Hepatocyte (in vitro differentiated cells): ENCODE measurements around the gene CPOX. TPM values are rescaled to one million over a fixed set of nuclear protein-coding genes. Genes with fewer than 3 reads are reported as not detected.

ENCODE experiments used
- DNase-seq: peaks from one replicate; pipeline ENCODE4 v3.0.0-alpha.2; 2016; ENCODE audit warnings: low spot score
- H2AFZ ChIP-seq: fragments of 200-600 bp; sonication (generic); 2 replicates; pipeline ENCODE4 v1.6.0; 2016; ENCODE audit warnings: antibody characterized with exemption, mild to moderate bottlenecking
- H3K27ac ChIP-seq: fragments of 200-600 bp; sonication (generic); 2 replicates; pipeline ENCODE4 v1.5.1; 2016; ENCODE audit warnings: mild to moderate bottlenecking
- H3K27me3 ChIP-seq: fragments of 200-600 bp; sonication (generic); 2 replicates; pipeline ENCODE4 v1.6.1; 2016
- H3K36me3 ChIP-seq: fragments of 200-600 bp; sonication (generic); replicated peaks from 2 replicates; pipeline ENCODE4 v1.5.1; 2016; ENCODE audit warnings: low read depth; ENCODE audit not compliant: insufficient read depth
- H3K4me1 ChIP-seq: fragments of 200-600 bp; sonication (generic); 2 replicates; pipeline ENCODE4 v1.5.1; 2016; ENCODE audit warnings: mild to moderate bottlenecking, moderate library complexity; ENCODE audit not compliant: insufficient read depth
- H3K4me2 ChIP-seq: fragments of 200-600 bp; sonication (generic); 2 replicates; pipeline ENCODE4 v1.6.0; 2016
- H3K4me3 ChIP-seq: fragments of 200-600 bp; sonication (generic); 2 replicates; pipeline ENCODE4 v1.5.1; 2016; ENCODE audit warnings: mild to moderate bottlenecking
- H3K79me2 ChIP-seq: fragments of 200-600 bp; sonication (generic); 2 replicates; pipeline ENCODE4 v1.6.0; 2017; ENCODE audit warnings: mild to moderate bottlenecking
- H3K9me2 ChIP-seq: fragments of 200-600 bp; sonication (generic); replicated peaks from 2 replicates; pipeline ENCODE4 v1.6.0; 2017; ENCODE audit warnings: mild to moderate bottlenecking; ENCODE audit not compliant: insufficient read depth
- H3K9me3 ChIP-seq: fragments of 200-600 bp; sonication (generic); 2 replicates; pipeline ENCODE4 v1.5.1; 2016; ENCODE audit warnings: low read depth, mild to moderate bottlenecking
- H4K20me1 ChIP-seq: fragments of 200-600 bp; sonication (generic); 2 replicates; pipeline ENCODE4 v1.6.0; 2016; ENCODE audit warnings: mild to moderate bottlenecking; ENCODE audit not compliant: insufficient read depth, poor library complexity, severe bottlenecking
- EZH2 ChIP-seq: fragments of 200-600 bp; sonication (generic); IDR thresholded peaks from 2 replicates; pipeline ENCODE4 v1.6.1; 2016; ENCODE audit warnings: antibody characterized with exemption, mild to moderate bottlenecking, borderline replicate concordance
- EZH2phosphoT487 ChIP-seq: fragments of 200-600 bp; sonication (generic); IDR thresholded peaks from one replicate; pipeline ENCODE4 v1.6.1; 2018; ENCODE audit warnings: antibody characterized with exemption, mild to moderate bottlenecking, low read depth, moderate library complexity; ENCODE audit not compliant: unreplicated experiment, severe bottlenecking
- WGBS: methylation state at CpG from one replicate; pipeline ENCODE4 v1.1.6; 2016; ENCODE audit warnings: low lambda C conversion rate; ENCODE audit errors: missing lambda C conversion rate; 5-methylcytosine and 5-hydroxymethylcytosine counted together
- polyA plus RNA-seq: library from polyadenylated mRNA; unstranded; fragments of >200 nt; fragmentation: Nextera tagmentation; extraction: Ambion mirVana; gene quantifications from 2 replicates; pipeline ENCODE4 v1.2.1, GENCODE V29; 2016
- total RNA-seq: library from RNA; depleted of rRNA; stranded (reverse); fragments of >200 nt; gene quantifications from 2 replicates; pipeline ENCODE4 v1.2.3, GENCODE V29; 2014
- TF ChIP-seq, protein P1 (sequence below): fragments of 200-600 bp; sonication (generic); IDR thresholded peaks from 2 replicates; pipeline ENCODE4 v1.5.1; 2016; ENCODE audit warnings: antibody characterized with exemption, mild to moderate bottlenecking; ENCODE audit not compliant: poor library complexity

CPOX gene
- total and polyA plus RNA-seq, 2 experiments from 2014 or later = 14.3 to 30.1 TPM

- no peaks in the 10 kb centered on the region for H3K4me1 ChIP-seq
- H3K27ac ChIP-seq = no peak overlapping the region
- no peaks in the 10 kb centered on the region for H3K36me3 ChIP-seq
- no peak for TF ChIP-seq EZH2phosphoT487
- no peak for DNase-seq
- no peak overlapping the region for H3K4me2 ChIP-seq
- H3K79me2 ChIP-seq = no peaks in the 10 kb centered on the region
- 91% methylated on average over 4 of the region's 4 CpGs for WGBS
- H3K9me2 ChIP-seq = no peaks in the 10 kb centered on the region
- H2AFZ ChIP-seq = no peak overlapping the region
- H3K4me3 ChIP-seq = no peak overlapping the region
- H3K9me3 ChIP-seq = no peaks in the 10 kb centered on the region
- H4K20me1 ChIP-seq = no peaks in the 10 kb centered on the region
- H3K27me3 ChIP-seq = no peaks in the 10 kb centered on the region
Observed at GRCh38 chr3:98600412-98601095, 7.1 kb upstream of the CPOX start.

DNA sequence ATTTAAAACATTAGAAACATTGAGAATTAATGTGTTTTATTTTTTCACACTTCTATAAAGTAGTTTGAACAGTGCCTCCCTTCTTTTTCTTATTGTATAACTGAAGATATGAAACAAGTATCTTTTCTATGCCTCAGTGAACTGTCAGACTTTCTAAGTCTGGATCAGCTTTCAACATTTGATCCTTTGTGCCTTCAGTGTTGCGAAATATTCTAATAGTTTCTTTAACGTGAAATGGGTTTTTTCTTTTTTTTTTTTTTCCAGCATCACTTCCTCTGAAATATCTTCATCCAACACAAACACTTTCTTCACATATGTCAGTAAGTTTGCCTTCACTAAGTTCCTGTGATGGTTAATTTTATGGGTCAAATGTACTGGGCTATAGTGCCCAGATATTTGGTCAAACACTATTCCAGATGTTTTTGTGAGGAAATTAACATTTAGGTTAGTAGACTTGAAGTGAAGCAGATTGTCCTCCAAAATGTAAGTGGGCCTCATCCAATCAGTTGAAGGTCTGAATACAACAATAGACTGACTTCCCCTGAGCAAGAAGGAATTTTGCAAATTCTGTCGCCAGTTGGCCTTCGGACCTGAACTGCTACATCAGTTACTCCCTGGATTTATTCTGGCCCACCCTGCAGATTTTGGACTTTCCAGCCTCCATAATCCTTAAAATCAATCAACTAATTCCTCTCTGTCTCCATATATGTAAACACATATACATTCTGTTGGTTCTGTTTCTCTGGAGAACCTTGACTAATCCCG is 6.4 kb upstream of the CPOX start:
- no peaks in the 10 kb centered on the region for H3K4me1 ChIP-seq
- H3K9me2 ChIP-seq = no peaks in the 10 kb centered on the region
- 80% methylated on average over 5 of the region's 5 CpGs for WGBS
- no peaks in the 10 kb centered on the region for H3K27me3 ChIP-seq
- H3K4me3 ChIP-seq = no peak overlapping the region
- no peaks in the 10 kb centered on the region for H4K20me1 ChIP-seq
- no peaks in the 10 kb centered on the region for H3K9me3 ChIP-seq
- no peak overlapping the region for H2AFZ ChIP-seq
- H3K36me3 ChIP-seq = no peaks in the 10 kb centered on the region
- no peak overlapping the region for H3K4me2 ChIP-seq
- DNase-seq = no peak
- H3K27ac ChIP-seq = no peak overlapping the region
- TF ChIP-seq EZH2 = no peak
- no peaks in the 10 kb centered on the region for H3K79me2 ChIP-seq

- H3K4me2 ChIP-seq = no peak overlapping the region
Observed at GRCh38 chr3:98598492-98598891, 5.1 kb upstream of the CPOX start.

GRCh38 chr3:98596541-98597500 is 3.4 kb upstream of the CPOX start:
- 30% methylated on average over 1 of the region's 1 CpG for WGBS
- TF ChIP-seq EZH2phosphoT487 = no peak
- TF ChIP-seq, protein P1, sequence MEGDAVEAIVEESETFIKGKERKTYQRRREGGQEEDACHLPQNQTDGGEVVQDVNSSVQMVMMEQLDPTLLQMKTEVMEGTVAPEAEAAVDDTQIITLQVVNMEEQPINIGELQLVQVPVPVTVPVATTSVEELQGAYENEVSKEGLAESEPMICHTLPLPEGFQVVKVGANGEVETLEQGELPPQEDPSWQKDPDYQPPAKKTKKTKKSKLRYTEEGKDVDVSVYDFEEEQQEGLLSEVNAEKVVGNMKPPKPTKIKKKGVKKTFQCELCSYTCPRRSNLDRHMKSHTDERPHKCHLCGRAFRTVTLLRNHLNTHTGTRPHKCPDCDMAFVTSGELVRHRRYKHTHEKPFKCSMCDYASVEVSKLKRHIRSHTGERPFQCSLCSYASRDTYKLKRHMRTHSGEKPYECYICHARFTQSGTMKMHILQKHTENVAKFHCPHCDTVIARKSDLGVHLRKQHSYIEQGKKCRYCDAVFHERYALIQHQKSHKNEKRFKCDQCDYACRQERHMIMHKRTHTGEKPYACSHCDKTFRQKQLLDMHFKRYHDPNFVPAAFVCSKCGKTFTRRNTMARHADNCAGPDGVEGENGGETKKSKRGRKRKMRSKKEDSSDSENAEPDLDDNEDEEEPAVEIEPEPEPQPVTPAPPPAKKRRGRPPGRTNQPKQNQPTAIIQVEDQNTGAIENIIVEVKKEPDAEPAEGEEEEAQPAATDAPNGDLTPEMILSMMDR = peak; percentile 57
- H3K27ac ChIP-seq = no peak overlapping the region
- H4K20me1 ChIP-seq = no peaks in the 10 kb centered on the region
- H3K36me3 ChIP-seq = no peaks in the 10 kb centered on the region
- H3K9me3 ChIP-seq = no peaks in the 10 kb centered on the region
- H3K4me1 ChIP-seq = peaks cover 3% of the 10 kb centered on the region
- no peak overlapping the region for H3K4me2 ChIP-seq
- no peak overlapping the region for H3K4me3 ChIP-seq
- no peak overlapping the region for H2AFZ ChIP-seq
- H3K9me2 ChIP-seq = no peaks in the 10 kb centered on the region
- peak; percentile 46 for DNase-seq
- H3K79me2 ChIP-seq = peaks cover 12% of the 10 kb centered on the region
- no peaks in the 10 kb centered on the region for H3K27me3 ChIP-seq

More at GRCh38 chr3:98598492-98598891, 5.1 kb upstream of the CPOX start:
- H4K20me1 ChIP-seq = no peaks in the 10 kb centered on the region
- WGBS = 90% methylated on average over 2 of the region's 2 CpGs
- no peaks in the 10 kb centered on the region for H3K9me2 ChIP-seq
- no peak overlapping the region for H3K4me3 ChIP-seq
- no peaks in the 10 kb centered on the region for H3K27me3 ChIP-seq
- TF ChIP-seq EZH2 = no peak
- TF ChIP-seq, protein P1 = no peak
- no peak for TF ChIP-seq EZH2phosphoT487
- H3K27ac ChIP-seq = no peak overlapping the region
- no peaks in the 10 kb centered on the region for H3K79me2 ChIP-seq
- no peaks in the 10 kb centered on the region for H3K9me3 ChIP-seq
- DNase-seq = no peak
- H3K36me3 ChIP-seq = no peaks in the 10 kb centered on the region
- no peaks in the 10 kb centered on the region for H3K4me1 ChIP-seq
- no peak overlapping the region for H2AFZ ChIP-seq
